ENCODE results near the gene SLC44A5.

SLC44A5 gene

DNA sequence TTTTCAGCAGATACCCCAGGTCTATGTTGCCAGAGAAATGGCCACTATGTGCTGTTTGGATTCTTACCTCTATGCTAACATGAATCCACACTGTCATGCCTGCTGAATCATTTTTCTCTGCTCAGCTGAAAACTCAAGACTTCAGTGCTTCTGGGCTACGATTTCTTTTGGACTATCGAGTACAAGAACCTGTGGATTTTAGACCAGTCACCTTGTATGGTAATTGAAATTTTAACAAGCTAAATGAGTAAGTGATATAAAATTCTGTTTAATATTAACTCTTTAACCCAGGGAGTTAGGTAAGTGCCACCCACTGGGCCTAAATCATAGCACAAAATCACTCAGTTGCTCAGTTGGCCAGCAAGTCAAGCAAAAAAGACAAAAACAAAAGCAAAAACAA is 440.9 kb downstream of the SLC44A5 start:
- DNase-seq, result no peak

DNA sequence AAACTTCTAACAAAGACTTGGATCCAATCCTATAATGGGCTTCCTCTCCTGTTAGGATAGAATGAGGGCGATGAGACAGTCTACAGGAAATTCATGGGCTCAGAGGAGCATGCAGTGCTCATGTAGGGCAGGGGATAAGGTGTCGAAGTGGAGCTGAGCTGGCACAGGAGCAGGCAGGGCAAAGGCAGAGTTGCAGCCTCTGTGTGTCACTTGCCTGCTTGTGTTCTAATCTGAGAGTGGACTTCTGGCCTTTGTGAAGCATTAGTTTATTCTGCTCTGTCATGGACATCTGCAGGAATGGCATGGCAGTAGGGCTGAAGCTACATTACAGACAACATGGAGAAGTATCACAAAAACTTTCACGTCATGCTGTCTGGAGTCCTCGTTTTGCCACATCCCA is 444.1 kb downstream of the SLC44A5 start:
- no peak for DNase-seq

DNA sequence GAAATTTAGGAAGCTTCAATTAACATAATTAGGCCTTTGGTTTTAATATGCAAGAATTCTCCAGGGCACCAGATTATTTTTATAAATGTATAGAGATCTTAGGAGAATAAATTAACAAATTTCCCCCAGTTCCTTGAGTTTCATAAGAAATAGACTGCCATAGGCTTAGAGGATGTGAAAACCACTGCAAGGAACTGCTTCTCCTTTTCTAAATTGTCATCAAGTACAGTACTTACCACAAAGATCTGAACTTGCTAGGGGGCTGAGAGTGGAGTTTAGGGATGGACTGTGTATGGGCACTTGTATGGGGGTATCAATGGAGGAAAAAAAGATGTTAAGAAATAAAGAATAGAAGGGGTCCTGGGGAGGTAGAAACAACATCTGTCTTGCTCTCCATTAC is 445.6 kb downstream of the SLC44A5 start:
- no peak for DNase-seq

DNA sequence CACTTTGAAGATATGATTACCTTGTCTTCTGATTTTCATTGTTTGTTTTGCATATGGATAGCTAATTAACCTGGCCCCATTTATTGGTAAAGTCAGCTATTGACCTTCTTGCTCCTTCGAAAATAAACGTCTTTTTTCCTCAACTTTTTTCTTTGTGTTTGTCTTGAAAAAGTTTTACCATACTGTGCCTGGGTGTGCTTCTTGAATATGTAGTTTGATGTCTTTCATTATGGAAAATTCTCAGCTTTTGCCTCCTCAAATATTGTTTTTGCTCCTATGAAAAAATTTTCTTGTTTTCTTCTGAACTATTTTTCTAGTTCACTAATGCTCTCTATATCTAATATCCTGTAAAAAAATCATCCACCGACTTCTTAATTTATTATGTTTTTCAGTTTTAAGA is 451.8 kb downstream of the SLC44A5 start:
- no peak for DNase-seq
